ENCODE measurements around the gene PADI3.
A peak's percentile ranks its signal among the peaks of the same experiment; 100 is the strongest.

PADI3 gene

DNA sequence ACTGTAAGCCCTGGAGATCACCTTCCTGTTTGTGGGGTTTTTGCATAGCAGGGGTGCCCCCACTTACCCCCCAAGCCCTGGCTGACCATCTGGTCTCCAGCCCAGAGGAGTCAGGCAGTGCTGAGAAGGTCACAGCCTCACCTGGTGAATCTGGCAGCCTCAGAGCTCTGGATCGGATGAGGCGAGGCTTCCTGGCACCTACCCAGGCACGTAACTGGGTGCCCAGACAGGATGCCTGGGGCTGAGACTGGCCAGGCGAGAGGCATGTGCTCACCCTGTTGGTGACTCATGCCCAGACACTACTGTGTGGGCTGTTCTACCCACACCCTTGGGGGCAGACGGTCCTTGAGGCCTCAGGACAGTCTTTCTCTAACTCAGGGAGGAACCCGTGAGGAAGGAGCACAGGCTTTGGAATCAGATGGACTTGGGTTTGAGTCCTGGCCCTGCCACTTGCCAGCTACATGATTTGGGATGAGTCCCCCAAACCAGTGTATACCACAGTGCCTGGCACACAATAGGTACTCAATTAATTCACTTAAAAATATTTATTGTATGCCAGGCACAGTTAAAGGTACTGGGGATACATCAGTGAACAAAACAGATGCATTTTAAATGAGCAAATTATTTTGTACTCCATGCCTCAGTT is 15.1 kb upstream of the PADI3 start:
- no peak for DNase-seq (ENCODE audit: extremely low spot score)
- ChIA-PET POLR2A (interaction anchor here (0.9 to 2.2 kb wide), 3 partner anchors 11 to 111 kb away, joined by 4 to 5 read pairs (median 5); no protein-coding TSS in a partner anchor), CTCF (interaction anchor here (0.6 to 4.3 kb wide), 4 partner anchors 101 to 113 kb away, joined by 3 to 31 read pairs (median 3); no protein-coding TSS in a partner anchor)
- no peak for TF ChIP-seq LEF1 (IDR thresholded peaks at IDR 0.05; ENCODE audit: borderline replicate concordance)
- TF ChIP-seq FOXA1 (IDR thresholded peaks at IDR 0.05): no peak
- no peak for TF ChIP-seq SUZ12 (IDR thresholded peaks at IDR 0.05)
- no peak for TF ChIP-seq ZNF384 (IDR thresholded peaks at IDR 0.05)
- no peak for TF ChIP-seq BHLHE40 (IDR thresholded peaks at IDR 0.05; ENCODE audit: borderline replicate concordance)
- no peak for TF ChIP-seq ELF4 (IDR thresholded peaks at IDR 0.05)
- no peak for TF ChIP-seq CTBP1 (IDR thresholded peaks at IDR 0.05; ENCODE audit: borderline replicate concordance)
- no peak for TF ChIP-seq FOXK2 (IDR thresholded peaks at IDR 0.05)
- no peak for TF ChIP-seq NFRKB (IDR thresholded peaks at IDR 0.05)
- no peak for TF ChIP-seq ARNT (IDR thresholded peaks at IDR 0.05)

DNA sequence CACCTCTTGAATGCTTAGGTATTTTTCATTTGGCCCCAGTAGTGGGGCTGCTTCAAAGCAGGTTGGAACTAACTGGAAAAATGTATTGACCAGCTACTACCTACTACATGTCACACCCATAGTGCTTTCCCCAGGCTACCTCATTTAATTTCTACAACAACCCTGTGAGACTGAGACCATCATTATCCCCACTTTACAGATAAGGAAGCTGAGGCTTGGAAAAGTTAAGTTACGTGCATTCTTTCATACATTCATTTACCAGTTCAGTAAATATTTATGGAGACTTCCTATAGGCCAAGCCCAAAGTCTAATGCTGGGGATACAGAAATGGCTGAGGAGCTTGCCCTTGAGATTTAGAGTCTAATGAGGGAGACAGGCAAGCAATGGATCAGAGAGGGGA is 14.5 kb upstream of the PADI3 start:
- TF ChIP-seq BHLHE40 (IDR thresholded peaks at IDR 0.05; ENCODE audit: borderline replicate concordance) (no peak), FOXA1 (IDR thresholded peaks at IDR 0.05) (no peak), ELF4 (IDR thresholded peaks at IDR 0.05) (no peak)
- CTCF ChIA-PET: interaction anchor here (4.3 kb wide), 1 partner anchor 109 kb away, joined by 31 read pairs; no protein-coding TSS in a partner anchor
- POLR2A ChIA-PET: interaction anchor here (1.0 kb wide), 2 partner anchors 108 to 111 kb away, joined by 4 read pairs; no protein-coding TSS in a partner anchor
- DNase-seq (ENCODE audit: extremely low spot score): no peak

DNA sequence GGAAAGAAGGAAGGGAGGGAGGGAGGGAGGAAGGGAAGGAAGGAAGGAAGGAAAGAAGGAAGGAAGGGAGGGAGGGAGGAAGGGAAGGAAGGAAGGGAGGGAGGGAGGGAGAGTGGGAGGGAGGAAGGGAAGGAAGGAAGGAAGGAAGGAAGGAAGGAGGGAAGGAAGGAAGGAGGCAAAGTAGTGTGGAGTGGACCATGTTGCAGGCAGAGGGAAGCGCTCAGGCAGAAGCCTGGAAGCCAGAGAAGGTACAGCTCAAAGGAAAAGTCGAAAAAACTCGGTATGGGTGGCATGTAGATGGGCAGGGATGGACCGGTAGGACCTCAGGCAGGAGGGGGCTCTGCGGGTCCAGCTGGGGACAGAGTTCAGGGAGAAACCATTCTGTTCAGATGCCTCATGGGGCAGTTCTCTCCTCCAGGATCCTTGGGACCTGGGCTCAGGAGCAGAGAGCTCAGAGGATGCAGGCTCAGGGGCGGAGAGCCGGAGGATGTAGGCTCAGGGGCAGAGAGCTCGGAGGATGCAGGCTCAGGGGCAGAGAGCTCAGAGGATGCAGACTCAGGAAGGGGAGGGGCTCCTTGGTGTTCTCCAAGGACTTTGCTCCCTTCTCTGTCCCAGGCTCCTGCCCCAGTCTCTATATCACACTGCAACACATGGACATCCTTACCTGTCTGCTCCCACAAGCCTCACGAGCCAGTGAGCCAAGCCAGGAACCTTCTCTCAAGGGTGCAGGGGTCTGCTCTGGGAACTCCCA is 13.6 kb upstream of the PADI3 start:
- no peak for DNase-seq (ENCODE audit: extremely low spot score)
- CTCF ChIA-PET: interaction anchor here (0.5 to 4.3 kb wide), 4 partner anchors 28 to 125 kb away, joined by 3 to 31 read pairs (median 4); no protein-coding TSS in a partner anchor
- POLR2A ChIA-PET: interaction anchor here (1.0 kb wide), 2 partner anchors 109 to 112 kb away, joined by 4 read pairs; no protein-coding TSS in a partner anchor
- no peak for TF ChIP-seq SUZ12 (IDR thresholded peaks at IDR 0.05)
- TF ChIP-seq FOXK2 (IDR thresholded peaks at IDR 0.05): no peak
- TF ChIP-seq CTBP1 (IDR thresholded peaks at IDR 0.05; ENCODE audit: borderline replicate concordance): no peak
- no peak for TF ChIP-seq BHLHE40 (IDR thresholded peaks at IDR 0.05; ENCODE audit: borderline replicate concordance)
- no peak for TF ChIP-seq ARNT (IDR thresholded peaks at IDR 0.05)
- TF ChIP-seq FOXM1 (IDR thresholded peaks at IDR 0.05; ENCODE audit: borderline replicate concordance): no peak

DNA sequence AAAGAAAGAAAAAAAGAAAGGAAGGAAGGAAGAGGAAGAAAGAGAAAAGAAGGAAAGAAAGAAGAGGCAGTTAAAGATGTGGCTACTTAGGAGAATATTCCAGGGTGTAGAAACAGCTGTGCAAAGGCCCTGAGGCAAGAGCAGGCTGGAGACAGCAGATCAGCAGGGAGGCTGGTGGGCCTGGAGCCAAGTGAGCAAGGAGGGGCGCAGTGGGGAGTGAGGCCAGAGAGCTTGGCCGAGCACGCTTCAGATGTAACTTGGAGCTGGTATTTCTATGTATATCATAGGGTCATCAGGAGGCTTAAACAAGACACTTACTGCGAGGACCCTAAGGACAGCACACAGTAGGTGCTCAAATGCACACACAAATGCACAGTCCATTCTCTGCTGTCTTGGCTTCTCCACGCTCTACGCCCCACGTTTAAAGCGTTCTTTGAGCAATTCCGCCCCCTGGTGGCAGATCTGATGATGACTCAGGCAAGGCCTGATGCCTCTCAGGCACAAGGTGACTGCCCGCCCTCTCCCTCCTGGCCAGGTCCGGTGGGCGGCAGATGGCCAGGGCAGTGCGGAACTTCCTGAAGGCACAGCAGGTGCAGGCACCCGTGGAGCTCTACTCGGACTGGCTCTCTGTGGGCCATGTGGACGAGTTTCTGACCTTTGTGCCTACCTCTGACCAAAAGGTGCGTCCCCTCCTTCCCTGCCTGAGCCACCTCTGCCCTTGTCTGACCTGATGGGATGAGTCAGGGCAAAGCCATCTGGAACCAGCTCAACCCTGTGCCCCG is 11.9 kb upstream of the PADI3 start:
- DNase-seq (ENCODE audit: extremely low spot score): peak; percentile 84
- ChIA-PET CTCF (interaction anchor here (0.8 to 4.3 kb wide), 7 partner anchors 9 to 176 kb away, joined by 3 to 31 read pairs (median 6); no protein-coding TSS in a partner anchor), POLR2A (interaction anchor here (1.6 kb wide), 1 partner anchor 115 kb away, joined by 3 read pairs; no protein-coding TSS in a partner anchor)
- no peak for TF ChIP-seq BHLHE40 (IDR thresholded peaks at IDR 0.05; ENCODE audit: borderline replicate concordance)
- TF ChIP-seq SP1 (IDR thresholded peaks at IDR 0.05): no peak
- no peak for TF ChIP-seq CTBP1 (IDR thresholded peaks at IDR 0.05; ENCODE audit: borderline replicate concordance)
- TF ChIP-seq NFRKB (IDR thresholded peaks at IDR 0.05): no peak
- TF ChIP-seq FOXM1 (IDR thresholded peaks at IDR 0.05; ENCODE audit: borderline replicate concordance): no peak
- TF ChIP-seq TARDBP (IDR thresholded peaks at IDR 0.05): no peak
- TF ChIP-seq, protein P1, sequence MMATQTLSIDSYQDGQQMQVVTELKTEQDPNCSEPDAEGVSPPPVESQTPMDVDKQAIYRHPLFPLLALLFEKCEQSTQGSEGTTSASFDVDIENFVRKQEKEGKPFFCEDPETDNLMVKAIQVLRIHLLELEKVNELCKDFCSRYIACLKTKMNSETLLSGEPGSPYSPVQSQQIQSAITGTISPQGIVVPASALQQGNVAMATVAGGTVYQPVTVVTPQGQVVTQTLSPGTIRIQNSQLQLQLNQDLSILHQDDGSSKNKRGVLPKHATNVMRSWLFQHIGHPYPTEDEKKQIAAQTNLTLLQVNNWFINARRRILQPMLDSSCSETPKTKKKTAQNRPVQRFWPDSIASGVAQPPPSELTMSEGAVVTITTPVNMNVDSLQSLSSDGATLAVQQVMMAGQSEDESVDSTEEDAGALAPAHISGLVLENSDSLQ (IDR thresholded peaks at IDR 0.05): no peak
- TF ChIP-seq ARNT (IDR thresholded peaks at IDR 0.05): no peak
- TF ChIP-seq LEF1 (IDR thresholded peaks at IDR 0.05; ENCODE audit: borderline replicate concordance): no peak
- TF ChIP-seq FOXK2 (IDR thresholded peaks at IDR 0.05): no peak
- no peak for TF ChIP-seq ELF4 (IDR thresholded peaks at IDR 0.05)
- no peak for TF ChIP-seq ZNF384 (IDR thresholded peaks at IDR 0.05)
- no peak for TF ChIP-seq SUZ12 (IDR thresholded peaks at IDR 0.05)
- TF ChIP-seq FOXA1 (IDR thresholded peaks at IDR 0.05): no peak
- no peak for TF ChIP-seq HDGF (IDR thresholded peaks at IDR 0.05; ENCODE audit: borderline replicate concordance)
- no peak for TF ChIP-seq L3MBTL2 (conservative IDR thresholded peaks at IDR 0.05)

DNA sequence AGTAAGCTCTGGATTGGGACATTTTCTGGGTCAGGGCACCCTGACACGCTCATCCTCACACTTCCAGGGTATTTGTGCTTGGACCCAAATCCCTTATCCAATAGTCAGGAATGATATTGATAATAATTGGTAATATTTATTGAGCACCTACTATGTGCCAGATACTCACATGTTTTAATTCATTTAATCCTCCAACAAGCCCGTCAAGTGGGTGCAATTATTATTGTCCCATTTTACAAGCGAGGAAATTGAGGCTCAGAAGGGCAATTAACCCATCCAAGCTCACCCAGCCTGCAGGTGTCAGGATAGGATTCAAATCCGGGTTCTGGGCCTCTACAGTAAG is 11.4 kb upstream of the PADI3 start:
- POLR2A ChIA-PET: interaction anchor here (1.6 kb wide), 1 partner anchor 115 kb away, joined by 3 read pairs; no protein-coding TSS in a partner anchor
- CTCF ChIA-PET: interaction anchor here (1.2 to 4.3 kb wide), 4 partner anchors 21 to 177 kb away, joined by 6 to 31 read pairs (median 6); no protein-coding TSS in a partner anchor
- TF ChIP-seq CTBP1 (IDR thresholded peaks at IDR 0.05; ENCODE audit: borderline replicate concordance): no peak
- TF ChIP-seq ZNF384 (IDR thresholded peaks at IDR 0.05): no peak
- no peak for TF ChIP-seq SUZ12 (IDR thresholded peaks at IDR 0.05)
- TF ChIP-seq LEF1 (IDR thresholded peaks at IDR 0.05; ENCODE audit: borderline replicate concordance): no peak
- no peak for TF ChIP-seq FOXM1 (IDR thresholded peaks at IDR 0.05; ENCODE audit: borderline replicate concordance)
- no peak for TF ChIP-seq HDGF (IDR thresholded peaks at IDR 0.05; ENCODE audit: borderline replicate concordance)
- TF ChIP-seq BHLHE40 (IDR thresholded peaks at IDR 0.05; ENCODE audit: borderline replicate concordance): no peak
- TF ChIP-seq SP1 (IDR thresholded peaks at IDR 0.05): no peak
- TF ChIP-seq, protein P1 (IDR thresholded peaks at IDR 0.05): no peak
- TF ChIP-seq FOXA1 (IDR thresholded peaks at IDR 0.05): no peak
- no peak for DNase-seq (ENCODE audit: extremely low spot score)

All from HEK293T (cell line).